NOMO-1 treated with DMSO at 0.1 percent for 48 hours (cell line): ENCODE results near the gene UBE2G2.

Experiments
- DNase-seq: peaks from one replicate; lab custom pipeline; 2025; ENCODE audit not compliant: unreplicated experiment; lab: John Stamatoyannopoulos, UW

Gene UBE2G2

GRCh38 chr21:44766014-44766817 is 35.4 kb downstream of the UBE2G2 start:
- no peak for DNase-seq

- DNase-seq, result no peak
Measured at GRCh38 chr21:44765231-44766013, 36.2 kb downstream of the UBE2G2 start.

DNA sequence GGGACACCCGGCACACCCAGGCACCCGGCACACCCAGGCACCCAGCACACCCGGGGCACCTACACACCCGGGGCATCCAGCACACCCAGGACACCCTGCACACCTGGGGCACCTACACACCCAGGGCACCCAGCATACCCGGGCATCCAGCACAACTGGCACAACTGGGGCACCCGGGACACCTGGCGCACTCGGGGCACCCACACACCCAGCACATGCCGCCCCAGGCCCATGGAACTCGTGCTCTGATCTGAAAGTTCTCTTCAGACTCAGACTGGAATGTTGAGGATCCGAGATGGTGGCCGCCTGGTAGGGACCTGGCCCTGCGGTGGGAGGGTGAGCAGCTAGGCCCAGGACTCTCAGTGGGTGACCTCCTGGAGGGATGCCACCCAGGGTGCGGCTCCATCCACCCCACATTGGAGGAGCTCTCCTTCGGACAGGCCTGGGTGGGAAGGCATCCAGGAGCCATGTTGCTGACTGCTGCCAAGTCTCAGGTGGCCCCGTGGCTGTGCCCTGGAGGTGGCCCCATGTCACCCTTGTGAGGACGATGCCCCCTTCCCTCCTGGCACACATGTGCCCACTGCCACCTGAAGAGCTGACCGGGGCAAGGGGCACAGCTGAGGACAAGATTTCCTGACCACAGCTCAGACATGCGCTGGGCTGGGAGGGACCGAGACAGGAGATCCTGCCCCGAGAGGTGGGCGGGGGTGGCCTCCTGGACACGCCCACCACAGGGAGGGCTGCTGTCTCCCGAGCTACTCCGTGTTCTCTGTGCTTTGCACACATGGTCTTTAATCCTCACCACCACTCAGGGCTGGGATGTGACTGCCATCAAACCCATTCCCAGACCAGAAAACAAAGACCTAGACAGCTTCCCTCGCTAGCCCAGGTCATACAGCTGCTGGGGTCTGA is 37.0 kb downstream of the UBE2G2 start:
- no peak for DNase-seq

DNA sequence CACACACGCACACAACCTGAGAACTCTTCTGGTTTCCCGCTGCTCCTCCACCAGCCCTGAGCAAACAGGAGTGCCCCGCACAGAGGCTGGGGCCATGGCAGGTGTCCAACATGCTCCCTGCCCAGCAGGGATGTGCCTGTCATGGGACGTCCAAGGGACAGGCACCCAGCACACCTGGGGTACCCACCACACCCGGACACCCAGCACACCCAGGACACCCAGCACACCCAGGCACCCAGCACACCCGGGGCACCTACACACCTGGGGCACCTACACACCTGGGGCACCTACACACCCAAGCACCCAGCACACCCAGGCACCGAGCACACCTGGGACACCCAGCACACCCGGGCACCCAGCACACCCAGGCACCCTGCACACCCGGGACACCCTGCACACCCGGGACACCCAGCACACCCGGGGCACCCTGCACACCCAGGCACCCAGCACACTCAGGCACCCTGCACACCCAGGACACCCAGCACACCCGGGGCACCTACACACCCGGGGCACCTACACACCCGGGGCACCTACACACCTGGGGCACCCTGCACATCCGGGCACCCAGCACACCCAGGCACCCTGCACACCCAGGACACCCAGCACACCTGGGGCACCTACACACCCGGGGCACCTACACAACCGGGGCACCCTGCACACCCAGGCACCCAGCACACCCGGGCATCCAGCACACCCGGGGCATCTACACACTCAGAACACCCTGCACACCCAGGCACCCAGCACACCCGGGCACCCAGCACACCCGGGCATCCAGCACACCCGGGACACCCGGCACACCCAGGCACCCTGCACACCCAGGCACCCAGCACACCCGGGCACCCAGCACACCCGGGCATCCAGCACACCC is 37.9 kb downstream of the UBE2G2 start:
- no peak for DNase-seq

DNA sequence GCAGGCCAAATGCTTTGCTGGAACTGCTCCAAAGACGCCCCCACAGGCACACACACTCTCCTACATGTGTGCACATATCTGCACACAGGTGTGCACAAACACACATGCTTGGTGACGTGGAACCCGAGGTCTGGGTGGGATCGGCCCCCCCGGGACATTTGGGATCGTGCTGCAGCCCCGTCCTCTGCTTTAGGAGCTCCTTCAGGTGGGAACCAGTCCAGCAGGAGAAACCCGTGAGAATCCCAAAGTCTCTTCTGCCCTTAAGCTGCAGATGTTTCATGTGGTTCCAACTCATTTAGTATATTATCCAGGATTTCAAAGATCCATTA is 38.6 kb downstream of the UBE2G2 start:
- DNase-seq, result no peak

GRCh38 chr21:44762221-44763049 is 39.2 kb downstream of the UBE2G2 start:
- DNase-seq, result no peak

GRCh38 chr21:44761747-44762208 is 39.8 kb downstream of the UBE2G2 start:
- no peak for DNase-seq

- no peak for DNase-seq
Measured at GRCh38 chr21:44761011-44761729, 40.5 kb downstream of the UBE2G2 start.

- DNase-seq, result no peak
Measured at GRCh38 chr21:44760376-44760775, 41.2 kb downstream of the UBE2G2 start.

GRCh38 chr21:44759628-44760285 is 41.9 kb downstream of the UBE2G2 start:
- no peak for DNase-seq

GRCh38 chr21:44758781-44759627 is 42.6 kb downstream of the UBE2G2 start:
- no peak for DNase-seq

- DNase-seq, result no peak
Measured at GRCh38 chr21:44758141-44758561, 43.5 kb downstream of the UBE2G2 start.

- no peak for DNase-seq
Measured at GRCh38 chr21:44757731-44758130, 43.9 kb downstream of the UBE2G2 start.

DNA sequence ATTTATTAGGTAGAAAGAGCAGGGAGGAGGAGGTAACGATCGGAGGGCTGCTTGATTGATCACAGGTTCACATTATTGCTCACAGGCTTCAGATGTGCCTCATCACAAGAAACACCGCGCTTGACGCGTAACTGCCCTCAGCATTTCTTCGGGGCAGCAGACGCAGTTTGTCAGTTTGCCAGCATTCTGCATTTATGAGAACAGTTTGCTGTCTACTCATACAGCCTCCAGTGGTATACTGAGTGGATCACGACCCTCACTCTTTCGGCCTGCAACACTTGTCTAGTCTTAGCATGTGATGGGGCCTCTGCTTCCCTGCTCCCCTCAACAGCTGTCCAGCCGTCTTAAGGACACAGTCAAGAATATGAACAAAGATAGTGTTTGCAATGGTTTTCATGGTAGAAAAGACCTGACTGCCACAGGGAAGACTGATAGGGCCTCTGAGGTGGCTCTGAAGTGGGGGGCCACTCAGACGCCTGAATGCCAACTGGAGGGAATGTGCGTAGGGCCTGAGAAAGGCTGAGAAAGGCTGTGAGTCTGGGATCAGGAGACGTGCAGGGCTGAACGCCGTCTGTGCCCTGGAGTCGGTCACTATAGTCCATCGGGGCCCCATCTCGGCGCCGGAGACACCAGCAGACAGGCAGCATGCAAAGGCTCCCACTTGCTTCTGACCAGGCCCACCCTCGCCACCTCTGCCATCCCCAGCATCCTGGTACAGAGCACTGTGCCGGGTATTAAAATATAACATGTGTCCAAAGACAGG is 45.0 kb downstream of the UBE2G2 start:
- no peak for DNase-seq

- peak; percentile 8 for DNase-seq
Measured at GRCh38 chr21:44755227-44755626, 46.4 kb downstream of the UBE2G2 start.

DNA sequence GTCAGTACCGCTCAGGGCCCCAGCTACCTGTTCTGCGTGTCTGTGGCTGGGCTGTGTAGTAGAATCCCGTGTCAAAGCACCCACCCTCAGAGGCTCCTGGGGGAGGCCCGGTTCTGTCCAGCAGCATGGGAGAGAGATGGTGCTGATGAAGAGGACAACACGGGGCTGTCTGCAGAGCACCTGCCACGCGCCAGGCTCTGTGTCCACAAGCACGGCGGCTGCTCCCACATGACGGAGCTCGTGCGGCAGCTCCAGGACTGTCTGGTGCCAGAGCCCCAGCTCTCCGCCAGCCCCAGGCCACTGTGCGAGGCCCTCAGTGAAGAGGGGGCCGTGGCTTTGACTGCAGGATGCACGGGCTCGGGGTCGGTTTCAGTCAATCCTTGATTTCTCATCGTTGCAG is 48.3 kb downstream of the UBE2G2 start:
- no peak for DNase-seq
